COLO668 (cell line): ENCODE results near the gene GAP43.
"Not testable (repeated sequence)": the region's sequence is repeated elsewhere in the genome, so short reads cannot be mapped to it uniquely, and the experiment has no call there.

Source experiments
- DNase-seq: peaks from one replicate; lab custom pipeline; 2025; ENCODE audit not compliant: unreplicated experiment; lab: John Stamatoyannopoulos, UW

Gene GAP43

DNA sequence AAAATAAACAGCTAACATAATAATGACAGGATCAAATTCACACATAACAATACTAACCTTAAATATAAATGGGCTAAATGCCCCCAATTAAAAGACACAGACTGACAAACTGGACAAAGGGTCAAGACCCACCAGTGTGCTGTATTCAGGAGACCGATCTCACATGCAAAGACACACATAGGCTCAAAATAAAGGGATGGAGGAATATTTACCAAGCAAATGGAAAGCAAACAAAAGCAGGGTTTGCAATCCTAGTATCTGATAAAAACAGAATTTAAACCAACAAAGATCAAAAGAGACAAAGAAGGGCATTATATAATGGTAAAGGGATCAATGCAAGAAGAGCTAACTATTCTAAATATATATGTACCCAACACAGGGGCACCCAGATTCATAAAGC, 129.7 kb downstream of the GAP43 start:
- DNase-seq: not testable (repeated sequence)

DNA sequence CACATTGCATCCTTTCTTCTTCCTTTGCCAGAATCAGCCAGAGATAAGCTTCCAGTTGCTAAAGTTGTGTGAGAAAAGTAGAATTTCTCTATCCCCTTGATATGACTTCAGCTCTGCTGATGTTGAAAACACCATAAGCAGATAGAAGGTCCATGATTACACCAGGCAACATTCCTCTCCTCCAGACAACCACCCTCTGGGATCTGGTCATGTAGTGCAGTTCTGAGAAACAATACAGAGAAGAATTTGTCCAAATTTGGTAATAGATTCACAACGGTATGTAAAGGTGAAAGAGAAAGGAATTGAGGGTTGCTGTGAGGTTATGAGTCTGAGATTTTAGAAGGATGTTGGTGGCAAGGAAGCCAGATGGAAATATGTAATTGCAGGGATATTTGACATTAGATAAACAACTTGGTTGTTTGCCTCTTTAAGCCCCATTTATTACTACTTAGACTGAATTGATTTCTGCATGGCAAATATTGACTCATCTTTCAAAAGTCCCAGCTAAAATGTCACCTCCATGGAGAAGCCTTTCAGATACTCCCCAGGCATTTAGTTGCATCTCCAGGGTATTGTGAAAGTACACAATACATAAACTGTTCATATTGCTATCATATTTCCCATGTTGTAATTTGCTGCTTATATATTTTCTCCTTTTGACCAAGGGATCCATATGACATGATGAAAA, 134.9 kb downstream of the GAP43 start:
- peak; percentile 3 for DNase-seq

DNA sequence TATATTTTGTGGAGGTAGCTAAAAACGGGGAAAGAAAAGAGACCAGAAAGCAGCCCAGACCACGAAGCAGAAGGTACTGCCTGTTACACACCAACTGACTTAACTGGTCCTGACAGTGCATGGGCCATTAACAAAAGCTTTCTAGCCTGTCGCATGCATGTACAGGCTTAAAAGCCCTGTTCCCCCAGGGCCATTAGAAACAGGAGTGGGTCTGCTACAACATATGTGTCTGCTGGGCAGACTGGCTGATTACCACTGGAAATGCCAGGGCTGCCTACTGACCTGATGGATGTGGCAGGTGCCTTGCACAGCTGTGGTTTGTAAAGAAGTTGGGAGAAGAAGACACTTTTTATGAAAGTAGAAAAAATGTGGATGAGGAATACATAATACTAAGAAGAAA, 137.4 kb downstream of the GAP43 start:
- DNase-seq: no peak

DNA sequence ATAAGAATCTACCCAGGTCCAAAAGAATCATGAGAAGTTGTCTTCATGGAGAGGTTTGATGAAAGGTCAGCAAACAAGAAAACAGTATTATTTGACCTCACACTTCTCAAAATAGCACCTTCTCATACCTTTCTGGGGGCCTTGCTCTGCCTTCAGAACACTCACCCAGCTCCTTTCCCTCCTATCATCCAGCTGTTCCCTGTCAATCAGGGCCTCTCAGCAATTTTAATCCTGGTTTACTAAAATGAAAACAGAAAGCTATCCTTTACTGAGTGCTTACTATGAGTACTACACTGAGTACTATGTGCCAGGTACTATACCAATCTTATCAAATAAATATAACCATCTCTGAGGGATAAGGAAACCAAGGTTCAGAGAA, 138.6 kb downstream of the GAP43 start:
- DNase-seq: no peak

DNA sequence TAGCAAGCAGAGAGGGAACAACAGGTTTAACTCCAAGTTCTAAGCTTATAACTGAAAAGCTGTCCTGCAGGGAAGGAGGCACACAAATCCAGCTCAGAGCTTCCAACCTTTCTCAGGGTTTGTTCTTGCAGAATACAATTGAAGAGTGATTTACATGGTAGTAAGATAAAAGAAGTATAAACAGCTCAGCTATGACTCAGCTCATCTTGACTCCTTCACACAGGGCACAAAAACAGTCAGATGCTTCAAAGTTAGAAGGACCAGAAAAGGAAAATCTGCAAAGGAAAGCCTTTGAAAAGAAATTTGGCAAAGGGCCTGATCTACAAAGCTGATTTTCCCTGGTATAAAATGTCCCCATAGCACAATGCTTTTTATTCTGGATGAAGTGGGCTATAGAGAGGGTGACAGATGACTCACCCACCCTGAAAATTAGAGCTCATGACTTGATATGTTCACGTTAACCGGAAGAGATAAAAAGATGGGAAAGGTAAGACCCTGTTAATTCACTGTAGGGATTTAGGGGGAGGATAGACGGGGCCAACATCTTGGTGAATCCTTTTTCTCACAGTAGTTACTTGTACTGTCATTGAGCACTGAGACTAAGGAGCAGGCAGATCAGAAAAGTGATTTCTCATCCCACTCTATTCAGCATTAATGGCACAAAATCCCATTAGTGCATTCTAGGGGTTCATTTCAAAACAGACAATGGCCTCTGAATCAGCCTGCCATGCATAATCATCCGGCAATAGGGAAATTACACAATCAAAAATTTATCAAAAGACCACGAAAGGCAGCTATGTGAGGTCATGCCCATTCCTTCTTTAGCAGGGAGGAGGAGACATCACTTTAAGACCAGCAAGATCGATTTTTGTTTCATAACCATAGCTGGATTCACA, 143.5 kb downstream of the GAP43 start:
- DNase-seq: no peak

DNA sequence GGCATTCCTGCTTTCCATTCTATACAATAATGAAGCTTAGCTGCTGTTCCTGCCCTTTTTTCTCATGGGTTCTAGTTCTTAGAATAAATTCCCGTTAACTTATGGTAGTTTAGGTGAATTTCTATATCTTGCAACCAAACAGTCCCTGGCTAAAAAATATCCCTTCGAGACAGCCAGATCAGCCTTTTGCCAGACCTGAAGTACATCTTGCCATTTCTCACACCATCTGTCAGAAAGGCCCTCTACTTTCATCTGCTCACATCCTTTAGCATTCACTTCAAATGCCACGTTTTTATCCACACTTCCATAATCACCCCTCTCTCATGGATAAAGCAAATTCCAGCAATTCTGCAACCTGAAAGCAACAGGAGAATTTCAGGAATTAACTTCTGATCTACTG, 145.4 kb downstream of the GAP43 start:
- no peak for DNase-seq
